ENCODE data around the gene TMEM179B.

The TMEM179B gene

DNA sequence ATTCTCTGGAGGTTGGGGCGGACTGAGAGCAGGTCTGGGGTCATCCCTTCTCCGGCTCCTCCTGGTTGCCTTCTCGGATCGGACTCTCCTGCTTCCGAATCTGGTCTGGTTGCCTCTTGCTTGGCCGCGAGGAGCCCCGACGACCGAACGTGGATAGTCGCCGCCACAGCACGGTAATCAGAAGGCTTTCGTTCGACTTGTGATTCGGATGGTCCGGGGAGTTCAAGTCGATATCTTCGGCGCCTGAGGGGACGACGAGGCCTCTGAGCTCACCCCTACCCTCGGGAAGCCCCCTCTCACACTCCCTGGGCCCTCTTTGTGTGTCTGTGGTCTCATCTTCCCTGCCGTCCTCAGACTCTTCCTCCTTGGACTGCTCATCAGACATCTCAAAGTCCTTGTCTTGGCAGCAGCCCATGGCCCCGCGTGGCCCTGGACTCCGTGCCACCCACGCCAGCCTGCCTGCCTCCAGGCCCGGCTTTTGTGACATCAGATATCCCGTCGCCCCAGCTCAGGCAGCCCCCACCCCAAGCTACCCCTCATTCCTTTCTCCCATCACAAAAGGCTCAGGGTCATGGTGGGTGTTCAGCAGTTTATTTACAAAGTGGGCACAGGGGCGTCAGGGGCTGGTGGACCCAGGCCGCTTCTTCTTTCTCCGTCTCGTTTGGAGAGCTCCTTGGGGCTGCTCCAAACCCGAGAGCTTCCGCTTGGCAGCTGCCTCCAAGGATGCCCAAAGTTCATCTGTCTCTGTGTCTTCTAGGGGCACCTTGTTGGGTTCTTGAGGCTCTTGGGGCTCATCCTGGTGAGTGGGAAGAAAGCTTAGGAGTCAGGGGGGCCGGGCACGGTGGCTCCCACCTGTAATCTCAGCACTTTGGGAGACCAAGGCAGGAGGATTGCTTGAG is 45.4 kb downstream of the TMEM179B start, which contains the start of gene TEX54:
Gene TEX54, minus strand, starts transcription at position 506 of the 899 bp plus-strand sequence.
- no peak for DNase-seq (ENCODE audit: low read depth in 2 of 2)

GRCh38 chr11:62835336-62835735 is 48.1 kb downstream of the TMEM179B start:
- DNase-seq (ENCODE audit: low read depth in 2 of 2) = no peak

- DNase-seq (ENCODE audit: low read depth in 2 of 2) = peak; percentile 68 to 70
These were observed 52.1 kb downstream of the TMEM179B start, which contains the start of gene WDR74 for GRCh38 chr11:62839050-62839945. Gene WDR74, minus strand, starts transcription at chr11:62839590. Its CDS starts 20 bp downstream, at chr11:62839570.
